ENCODE measurements around the gene CAP1. TPM values are rescaled to one million over a fixed set of nuclear protein-coding genes. Genes with fewer than 3 reads are reported as not detected.

Gene CAP1
- polyA plus RNA-seq, 2 of the 4 experiments (the other 2 are of a cell fraction): 267 to 274 TPM

- no peak for TF ChIP-seq BCL3 (IDR thresholded peaks at IDR 0.05)
- TF ChIP-seq EHF (CRISPR knock-in tag; IDR thresholded peaks at IDR 0.05): no peak
These were observed 10.9 kb upstream of the CAP1 start (continued) for GRCh38 chr1:40029608-40030007.

GRCh38 chr1:40030528-40031135 is 9.9 kb upstream of the CAP1 start:
- 60% methylated on average over 3 of the region's 3 CpGs for WGBS (ENCODE audit: missing lambda C conversion rate)
- no peak overlapping the region for H3K27ac ChIP-seq
- H3K4me2 ChIP-seq: no peak overlapping the region
- no peaks in the 10 kb centered on the region for H3K4me1 ChIP-seq
- no peak overlapping the region for H3K4me3 ChIP-seq
- no peak for FAIRE-seq
- no peak for DNase-seq (ENCODE audit: low read depth in 1 of 2, low spot score in 1 of 2)
- no peak for ATAC-seq
- no peaks in the 10 kb centered on the region; the same call in 2 of the 3 replicates for H3K9me3 ChIP-seq
- CTCF ChIA-PET: interaction anchor here (2.3 to 10.2 kb wide), 3 partner anchors 10 to 213 kb away, joined by 12 to 121 read pairs (median 13); no protein-coding TSS in a partner anchor
- TF ChIP-seq MAX (IDR thresholded peaks at IDR 0.05): no peak
- no peak for TF ChIP-seq FOSB (CRISPR knock-in tag; IDR thresholded peaks at IDR 0.05)
- no peak for TF ChIP-seq USF2 (IDR thresholded peaks at IDR 0.05)
- no peak for TF ChIP-seq CHD4 (IDR thresholded peaks at IDR 0.05; ENCODE audit: borderline replicate concordance)
- no peak for TF ChIP-seq EP300 (IDR thresholded peaks at IDR 0.05)
- no peak for TF ChIP-seq ZSCAN20 (CRISPR knock-in tag; IDR thresholded peaks at IDR 0.05)
- no peak for TF ChIP-seq ZC3H11A (IDR thresholded peaks at IDR 0.05)
- POLR2A ChIA-PET: interaction anchor here (0.6 kb wide), 1 partner anchor 129 kb away, joined by 3 read pairs; the partner anchor contains the start of gene MYCL

- no peak overlapping the region for H3K27ac ChIP-seq
- no peak for TF ChIP-seq KDM5A (IDR thresholded peaks at IDR 0.05)
- no peak for TF ChIP-seq HES2 (IDR thresholded peaks at IDR 0.05)
- TF ChIP-seq FOSL2 (IDR thresholded peaks at IDR 0.05): no peak
- TF ChIP-seq FOSL2 (CRISPR knock-in tag; IDR thresholded peaks at IDR 0.05): peak; percentile 44; the same call in 1 of the 2 replicates
- TF ChIP-seq SMC3 (IDR thresholded peaks at IDR 0.05): peak; percentile 70
- no peak for TF ChIP-seq FOXS1 (CRISPR knock-in tag; IDR thresholded peaks at IDR 0.05)
- peak; percentile 67 for TF ChIP-seq CTCF (IDR thresholded peaks at IDR 0.05)
- TF ChIP-seq HEYL (CRISPR knock-in tag; IDR thresholded peaks at IDR 0.05): no peak
- peak; percentile 52 to 58 for TF ChIP-seq RAD21 (conservative IDR thresholded peaks at IDR 0.05 in 1 of 2, IDR thresholded peaks at IDR 0.05 in 1 of 2)
- ChIA-PET CTCF (interaction anchor here (0.6 to 10.2 kb wide), 40 partner anchors 9 to 293 kb away, joined by 3 to 121 read pairs (median 4); partner anchors contain the start of genes MYCL and PPIE), POLR2A (no interaction called here)
- 8% methylated on average over 4 of the region's 4 CpGs for WGBS (ENCODE audit: missing lambda C conversion rate)
- H3K9me3 ChIP-seq: no peaks in the 10 kb centered on the region
- H3K4me3 ChIP-seq: no peak overlapping the region
- no peak overlapping the region for H3K4me2 ChIP-seq
- DNase-seq (ENCODE audit: low read depth in 1 of 2, low spot score in 1 of 2) (peak; percentile 40 to 57), FAIRE-seq (no peak), ATAC-seq (peak; percentile 73 to 85; a peak in 4 of 6 replicates)
- no peaks in the 10 kb centered on the region for H3K4me1 ChIP-seq
These were observed 8.2 kb upstream of the CAP1 start for GRCh38 chr1:40032240-40032891.
